GM19025 (cell line): Measurements from ENCODE around the gene LSR.

Experiments
- ATAC-seq: cut with Tn5 transposase; IDR thresholded peaks from one replicate; pipeline ENCODE4 v1.9.1; 2021; ENCODE audit warnings: mild to moderate bottlenecking, low read depth, moderate library complexity; ENCODE audit not compliant: unreplicated experiment

The LSR gene

DNA sequence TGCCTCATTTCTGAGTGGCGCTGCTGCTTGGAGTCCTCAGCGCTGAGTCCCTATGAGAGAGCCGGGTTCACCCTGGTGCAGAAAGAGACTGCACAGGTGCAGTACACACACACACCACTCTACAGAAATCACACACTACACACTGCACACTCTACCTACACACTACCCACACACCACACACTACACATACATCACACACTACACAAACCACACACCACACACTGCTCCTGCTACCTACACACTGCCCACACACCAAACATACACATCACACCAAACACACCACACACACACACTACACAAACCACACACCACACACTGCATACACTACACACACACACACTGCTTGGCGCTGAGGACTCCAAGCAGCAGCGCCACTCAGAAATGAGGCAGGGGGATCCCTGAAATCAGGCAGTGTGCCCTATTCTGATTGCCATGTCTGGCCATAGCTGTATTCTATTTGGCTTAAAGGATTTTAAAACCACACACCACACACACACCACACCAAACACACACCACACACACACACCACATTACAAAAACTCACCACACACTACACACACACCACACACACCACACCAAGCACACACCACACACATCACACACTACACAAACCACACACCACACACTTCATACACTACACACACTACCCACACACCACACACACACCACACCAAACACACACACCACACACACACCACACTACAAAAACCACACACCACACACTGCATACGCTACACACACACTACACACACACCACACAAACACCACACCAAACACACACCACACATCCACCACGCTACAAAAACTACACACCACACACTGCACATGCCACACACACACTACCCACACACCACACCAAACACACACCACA lies 48.1 kb downstream of the LSR start:
- no peak for ATAC-seq

DNA sequence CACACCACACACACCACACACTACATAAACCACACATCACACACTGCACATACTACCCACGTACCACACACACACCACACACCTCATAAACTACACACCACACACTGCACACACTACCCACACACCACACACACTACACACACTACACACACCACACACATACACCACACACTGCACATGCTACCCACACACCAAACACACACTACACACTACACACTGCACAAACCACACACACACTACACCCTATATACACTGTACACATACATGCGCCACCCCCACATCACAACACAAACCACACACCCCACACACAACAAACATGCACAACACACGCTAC lies 48.7 kb downstream of the LSR start:
- no peak for ATAC-seq

DNA sequence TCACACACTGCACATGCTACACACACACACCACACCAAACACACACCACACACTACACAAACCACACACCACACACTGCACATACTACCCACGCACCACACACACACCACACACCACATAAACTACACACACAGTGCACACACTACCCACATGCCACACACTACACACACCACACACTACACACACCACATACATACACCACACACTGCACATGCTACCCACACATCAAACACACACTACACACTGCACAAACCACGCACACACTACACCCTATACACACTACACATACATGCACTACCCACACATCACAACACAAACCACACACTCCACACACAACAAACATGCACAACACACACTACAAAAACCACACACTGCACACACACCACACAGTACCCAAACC lies 49.1 kb downstream of the LSR start:
- ATAC-seq, result no peak

DNA sequence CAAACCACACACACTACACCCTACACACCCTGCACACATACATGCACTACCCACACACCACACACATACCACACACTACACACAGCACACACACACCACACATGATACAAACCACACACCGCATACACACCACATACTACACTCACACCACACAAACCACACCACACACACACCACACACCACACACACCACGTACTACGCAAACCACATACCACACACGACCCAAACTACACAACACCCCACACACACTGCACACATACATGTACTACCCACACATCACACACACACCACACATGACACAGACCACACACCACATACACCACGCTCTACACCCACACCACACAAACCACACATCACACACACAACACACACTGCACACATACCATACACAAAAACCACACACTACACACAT lies 49.8 kb downstream of the LSR start:
- no peak for ATAC-seq

DNA sequence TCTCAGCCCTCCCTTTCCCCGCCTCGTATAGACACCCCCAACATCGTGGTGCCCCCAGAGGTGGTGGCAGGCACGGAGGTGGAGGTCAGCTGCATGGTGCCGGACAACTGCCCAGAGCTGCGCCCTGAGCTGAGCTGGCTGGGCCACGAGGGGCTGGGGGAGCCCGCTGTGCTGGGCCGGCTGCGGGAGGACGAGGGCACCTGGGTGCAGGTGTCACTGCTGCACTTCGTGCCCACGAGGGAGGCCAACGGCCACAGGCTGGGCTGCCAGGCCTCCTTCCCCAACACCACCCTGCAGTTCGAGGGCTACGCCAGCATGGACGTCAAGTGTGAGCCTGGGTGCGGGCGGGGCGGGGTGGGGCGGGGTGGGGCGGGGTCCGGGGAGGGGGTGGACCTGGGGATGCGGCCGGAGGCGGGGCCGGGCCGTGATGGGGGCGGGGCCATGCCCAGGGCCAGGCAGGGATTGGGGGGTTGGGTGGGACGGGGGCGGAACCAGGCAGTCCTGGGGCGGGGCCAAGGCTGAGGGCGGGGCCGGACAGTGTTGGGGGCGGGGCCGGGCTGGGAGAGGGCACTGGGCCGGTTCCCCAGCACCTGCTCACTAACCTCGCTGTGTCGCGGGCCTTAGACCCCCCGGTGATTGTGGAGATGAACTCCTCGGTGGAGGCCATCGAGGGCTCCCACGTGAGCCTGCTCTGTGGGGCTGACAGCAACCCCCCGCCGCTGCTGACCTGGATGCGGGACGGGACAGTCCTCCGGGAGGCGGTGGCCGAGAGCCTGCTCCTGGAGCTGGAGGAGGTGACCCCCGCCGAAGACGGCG lies 50.9 kb downstream of the LSR start:
- ATAC-seq, result no peak

DNA sequence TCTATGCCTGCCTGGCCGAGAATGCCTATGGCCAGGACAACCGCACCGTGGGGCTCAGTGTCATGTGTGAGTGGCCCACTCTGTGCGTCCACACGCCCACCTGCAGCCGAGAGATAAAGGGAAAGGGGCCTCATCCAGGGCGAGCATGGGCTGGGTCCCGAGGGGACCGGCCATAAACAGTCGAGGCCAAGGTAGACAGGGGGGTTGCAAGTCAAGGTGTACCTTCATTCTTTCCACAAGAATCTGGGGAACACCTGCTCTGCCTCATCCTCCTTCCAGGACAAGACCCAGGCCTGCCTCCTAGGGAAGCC lies 51.5 kb downstream of the LSR start:
- ATAC-seq, result no peak

DNA sequence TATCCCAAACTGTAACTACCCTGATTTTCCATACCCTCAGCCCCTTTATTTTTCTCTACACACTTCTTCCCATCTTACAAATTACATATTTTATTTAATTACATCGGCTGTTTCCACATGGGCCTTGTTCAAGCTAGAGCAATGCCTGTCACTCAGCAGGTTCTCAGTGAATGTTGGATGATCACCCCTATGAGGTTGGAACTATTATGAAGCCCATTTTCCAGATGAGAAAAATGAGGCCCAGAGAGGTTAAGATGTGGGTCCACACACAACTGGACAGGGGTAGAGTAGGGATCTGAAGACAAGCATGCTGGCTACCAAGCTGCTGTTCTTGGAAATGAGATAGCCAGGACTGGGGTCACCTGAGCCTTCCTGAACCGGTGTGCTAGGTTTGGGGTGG lies 53.2 kb downstream of the LSR start:
- ATAC-seq, result no peak

DNA sequence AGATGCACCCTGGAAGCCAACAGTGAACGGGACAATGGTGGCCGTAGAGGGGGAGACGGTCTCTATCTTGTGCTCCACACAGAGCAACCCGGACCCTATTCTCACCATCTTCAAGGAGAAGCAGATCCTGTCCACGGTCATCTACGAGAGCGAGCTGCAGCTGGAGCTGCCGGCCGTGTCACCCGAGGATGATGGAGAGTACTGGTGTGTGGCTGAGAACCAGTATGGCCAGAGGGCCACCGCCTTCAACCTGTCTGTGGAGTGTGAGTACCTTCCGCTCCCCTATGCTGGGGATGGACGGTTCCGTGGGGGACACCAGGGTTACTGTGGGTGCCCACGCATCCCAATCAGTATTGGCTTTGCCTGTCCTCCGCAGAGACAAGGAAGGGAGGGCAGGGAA lies 53.6 kb downstream of the LSR start:
- no peak for ATAC-seq

DNA sequence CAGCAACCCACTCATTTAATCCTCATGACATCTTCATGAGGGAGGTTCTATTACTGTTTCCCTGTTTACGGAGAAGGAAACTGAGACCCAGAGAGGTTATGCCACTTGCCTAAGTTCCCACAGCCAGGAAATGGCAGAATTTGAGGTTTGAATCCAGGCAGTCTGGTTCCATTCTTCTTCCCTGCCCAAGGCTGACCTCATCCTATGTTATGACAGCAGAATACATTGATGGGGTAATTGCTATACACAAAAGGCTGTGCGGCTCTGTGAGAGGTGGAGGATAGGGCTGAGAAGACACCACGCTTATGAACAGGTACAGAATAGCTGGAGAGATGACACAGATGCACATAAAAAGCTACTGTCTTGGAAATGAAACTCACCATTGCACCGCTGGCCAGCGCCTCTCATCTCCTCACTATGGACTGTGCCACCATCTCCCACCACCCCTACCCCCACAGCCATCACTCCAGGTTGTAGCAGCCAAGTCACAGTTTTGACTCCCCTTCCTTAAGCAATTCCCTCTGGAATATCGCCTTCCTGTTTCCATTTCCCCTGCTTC lies 54.6 kb downstream of the LSR start:
- no peak for ATAC-seq

DNA sequence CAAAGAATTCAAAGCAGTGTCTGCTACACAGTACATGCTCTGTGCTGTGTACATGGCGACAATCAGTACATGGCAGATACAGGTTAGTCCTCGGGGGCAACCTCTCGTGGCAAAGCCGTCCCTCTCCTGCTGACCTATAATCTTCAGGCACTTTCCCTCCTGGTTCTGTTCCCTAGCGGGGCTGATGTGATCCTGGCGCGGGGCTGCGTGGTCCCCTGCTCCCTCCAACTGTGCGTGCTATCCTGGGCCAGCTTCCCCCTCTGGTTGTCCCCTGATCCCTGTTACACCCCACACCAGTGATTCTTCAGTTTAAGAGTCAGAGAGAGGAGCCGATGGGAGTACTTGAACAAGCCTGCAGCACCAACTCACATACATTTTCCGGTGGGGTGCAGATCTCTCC lies 55.2 kb downstream of the LSR start:
- ATAC-seq, result no peak

DNA sequence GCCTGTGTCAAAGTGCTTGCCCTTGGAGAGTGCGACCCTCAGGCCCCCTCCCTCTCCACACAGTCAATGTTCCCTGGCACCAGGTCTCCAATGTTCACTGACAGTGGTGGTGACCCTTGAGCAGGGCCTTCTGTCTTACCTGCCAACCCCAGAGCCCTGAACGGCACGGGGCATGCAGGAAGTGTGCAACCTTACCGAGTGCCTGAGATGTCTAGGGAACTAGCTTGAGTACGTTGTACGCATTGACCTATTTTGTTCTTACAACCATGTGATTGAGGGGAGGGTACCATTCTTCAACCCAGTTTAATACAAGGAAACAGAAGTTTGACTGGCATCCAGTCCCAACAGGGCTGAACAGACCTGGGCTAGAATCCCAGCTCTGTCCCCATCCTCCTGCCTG lies 56.4 kb downstream of the LSR start:
- ATAC-seq, result no peak

DNA sequence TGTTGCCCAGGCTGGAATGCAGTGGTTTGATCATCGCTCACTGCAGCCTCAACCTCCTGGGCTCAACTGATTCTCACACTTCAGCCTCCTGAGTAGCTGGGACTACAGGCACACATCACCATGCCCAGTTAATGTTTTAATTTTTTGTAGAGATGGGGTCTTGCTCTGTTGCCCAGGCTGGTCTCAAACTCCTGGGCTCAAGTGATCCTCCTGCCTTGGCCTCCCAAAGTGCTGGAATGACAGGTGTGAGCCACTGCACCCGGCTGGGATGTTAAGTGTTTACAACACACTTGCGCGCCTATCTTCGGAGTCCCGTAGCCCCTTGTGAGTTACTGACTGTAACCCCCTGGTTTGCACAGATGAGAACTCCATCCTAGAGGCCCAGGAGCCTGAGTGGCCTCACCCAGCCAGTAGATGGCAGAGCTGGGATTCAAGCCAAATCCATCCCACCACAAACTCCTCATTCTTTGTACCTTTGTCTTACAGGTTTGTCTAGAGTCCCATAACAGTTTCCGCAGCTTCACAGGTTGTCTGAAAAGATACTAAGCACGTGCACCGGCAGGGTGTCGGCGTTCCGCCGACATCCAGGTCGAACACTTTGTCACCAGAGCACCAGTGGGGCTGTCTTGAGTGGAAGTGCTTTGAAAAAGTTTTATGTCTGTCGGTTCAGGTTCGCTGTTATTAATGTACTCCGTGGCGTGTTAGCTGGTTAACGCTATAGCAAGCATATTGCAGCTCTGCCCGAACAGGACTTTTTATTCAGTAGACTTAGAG lies 57.9 kb downstream of the LSR start:
- ATAC-seq, result no peak

DNA sequence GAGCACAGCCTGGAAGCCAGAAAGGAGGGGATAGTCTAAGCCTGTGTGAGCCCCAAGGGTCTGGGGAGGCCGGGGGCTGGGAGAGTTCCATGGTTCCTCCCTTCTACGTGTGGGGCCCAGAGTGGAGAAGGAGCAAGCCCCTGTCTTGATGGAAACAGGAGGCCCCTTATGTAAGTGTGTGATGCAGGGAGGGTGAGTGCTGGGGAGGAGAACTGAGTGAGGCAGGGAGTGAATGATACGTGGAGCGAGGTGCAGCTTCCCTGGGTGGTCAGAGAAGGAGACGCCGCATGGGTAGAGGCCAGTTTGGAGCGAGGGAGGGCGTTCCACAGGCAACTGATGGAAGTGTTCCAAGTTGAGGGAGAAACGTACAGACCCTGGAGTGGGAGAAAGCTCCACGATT lies 59.1 kb downstream of the LSR start:
- ATAC-seq, result no peak

DNA sequence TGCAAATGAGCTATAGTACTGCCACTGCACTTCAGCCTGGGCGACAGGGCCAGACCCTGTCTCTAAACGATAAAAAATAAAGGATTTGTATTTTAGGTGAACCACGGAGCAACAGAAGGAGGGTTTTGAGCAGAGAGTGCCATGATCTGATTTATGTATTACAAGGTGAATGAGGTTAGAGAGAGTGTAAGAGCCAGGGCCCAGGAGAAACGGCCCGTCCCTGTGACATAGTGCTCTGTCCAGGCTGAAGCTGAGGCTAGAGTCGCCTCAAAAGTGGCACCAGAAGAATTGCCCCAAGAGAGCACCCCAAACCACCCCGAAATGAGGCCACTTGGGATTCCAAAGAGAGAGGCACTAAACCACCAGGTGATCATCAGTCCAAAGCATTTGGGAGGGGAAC lies 60.1 kb downstream of the LSR start:
- ATAC-seq, result no peak

DNA sequence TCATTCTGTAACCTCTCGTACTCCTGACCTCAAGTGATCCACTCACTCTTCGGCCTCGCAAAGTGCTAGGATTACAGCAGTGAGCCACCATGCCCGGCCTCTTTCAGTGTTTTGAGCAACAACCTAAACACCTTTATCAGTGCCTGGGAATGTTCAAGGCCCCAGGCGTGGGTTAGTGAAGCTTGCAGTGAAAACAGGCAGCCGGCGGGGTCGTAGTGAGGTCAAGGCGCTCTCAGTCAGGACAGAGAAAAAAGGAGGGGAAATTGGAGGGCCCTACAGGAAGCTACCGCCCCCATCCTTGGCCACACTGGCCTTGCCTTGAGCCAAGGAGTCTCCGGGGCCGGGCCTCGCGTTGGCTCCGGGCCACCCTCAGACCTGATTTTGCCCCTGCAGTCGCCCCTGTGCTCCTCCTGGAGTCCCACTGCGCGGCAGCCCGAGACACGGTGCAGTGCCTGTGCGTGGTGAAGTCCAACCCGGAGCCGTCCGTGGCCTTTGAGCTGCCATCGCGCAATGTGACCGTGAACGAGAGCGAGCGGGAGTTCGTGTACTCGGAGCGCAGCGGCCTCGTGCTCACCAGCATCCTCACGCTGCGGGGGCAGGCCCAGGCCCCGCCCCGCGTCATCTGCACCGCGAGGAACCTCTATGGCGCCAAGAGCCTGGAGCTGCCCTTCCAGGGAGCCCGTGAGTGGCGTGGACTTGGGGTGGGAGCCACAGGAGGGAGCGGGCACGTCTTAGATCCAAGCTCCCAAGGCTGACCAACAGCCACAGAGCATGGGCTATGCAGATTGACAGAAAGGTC lies 60.9 kb downstream of the LSR start:
- no peak for ATAC-seq

DNA sequence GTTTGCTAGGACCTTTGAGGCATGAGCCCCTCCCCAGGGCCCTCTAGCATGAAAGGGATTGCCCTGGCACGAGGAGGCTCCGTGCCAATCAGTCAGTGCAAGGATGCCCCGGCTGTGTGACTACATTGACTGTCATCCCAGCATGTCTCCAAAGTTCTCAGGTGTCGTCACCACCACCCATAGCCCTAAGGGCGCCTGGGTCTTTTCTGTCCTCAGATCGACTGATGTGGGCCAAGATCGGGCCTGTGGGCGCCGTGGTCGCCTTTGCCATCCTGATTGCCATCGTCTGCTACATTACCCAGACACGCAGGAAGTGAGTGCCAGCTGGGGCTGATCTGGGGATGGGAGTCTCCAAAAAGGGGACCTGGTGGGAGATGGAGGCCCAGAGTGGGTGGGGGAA lies 61.5 kb downstream of the LSR start:
- ATAC-seq, result no peak

DNA sequence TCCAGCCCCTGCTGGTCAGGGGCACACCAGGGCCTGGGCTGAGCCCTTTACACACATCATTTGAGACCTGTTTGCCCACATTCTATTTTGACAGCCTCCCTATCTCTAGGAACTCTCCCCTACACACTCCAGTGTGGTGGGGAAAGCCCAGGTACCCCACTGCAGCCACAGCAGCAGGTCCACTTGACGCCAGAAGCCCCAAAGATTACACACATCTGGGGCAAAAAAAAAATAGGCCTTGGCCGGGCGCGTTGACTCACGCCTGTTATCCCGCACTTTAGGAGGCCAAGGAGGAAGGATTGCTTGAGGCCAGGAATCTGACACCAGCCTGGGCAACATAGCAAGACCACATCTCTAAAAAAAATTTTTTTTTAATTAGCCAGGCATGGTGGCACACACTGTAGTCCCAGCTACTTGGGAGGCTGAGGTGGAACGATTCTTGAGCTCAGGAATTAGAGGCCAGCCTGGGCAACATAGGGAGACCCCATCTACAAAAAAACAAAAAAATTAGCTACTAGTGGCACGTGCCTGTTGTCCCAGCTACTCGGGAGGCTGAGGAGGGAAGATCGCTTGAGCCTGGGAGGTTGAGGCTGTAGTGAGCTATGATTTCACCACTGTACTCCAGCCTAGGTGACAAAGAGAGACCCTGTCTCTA lies 62.1 kb downstream of the LSR start:
- no peak for ATAC-seq

DNA sequence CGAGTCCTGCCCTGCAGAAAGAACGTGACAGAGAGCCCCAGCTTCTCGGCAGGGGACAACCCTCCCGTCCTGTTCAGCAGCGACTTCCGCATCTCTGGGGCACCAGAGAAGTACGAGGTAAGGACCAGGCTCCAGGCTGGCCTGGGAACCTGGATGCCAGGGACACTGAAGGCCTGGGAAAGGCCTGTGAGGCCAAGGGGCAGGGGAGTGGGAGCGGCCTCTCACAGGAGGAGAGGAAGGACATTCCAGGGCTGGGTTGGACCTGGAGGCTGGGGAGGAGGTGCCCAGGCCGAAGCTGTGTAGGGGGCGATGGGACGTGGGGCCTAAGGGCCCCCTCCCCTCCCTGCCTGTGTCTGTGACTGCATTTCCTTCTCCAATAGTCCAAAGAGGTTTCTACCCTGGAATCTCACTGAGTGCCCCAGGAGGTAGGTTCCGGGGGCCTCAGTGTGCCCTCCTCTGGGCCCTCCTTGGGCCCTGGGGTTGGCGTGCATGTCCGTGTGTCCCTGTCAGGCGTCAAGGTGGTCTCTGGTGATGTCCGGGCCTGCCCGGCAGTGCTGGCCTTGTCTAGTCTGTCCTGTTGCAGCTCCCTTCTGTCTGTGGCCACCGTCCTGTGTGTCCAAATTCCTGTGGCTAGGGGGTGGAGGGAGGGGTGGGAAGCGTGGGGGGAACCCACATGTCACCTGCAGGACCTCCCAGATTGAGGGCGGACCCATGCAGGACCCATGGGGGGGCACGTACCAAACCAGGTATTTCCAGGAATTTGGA lies 63.3 kb downstream of the LSR start:
- no peak for ATAC-seq

DNA sequence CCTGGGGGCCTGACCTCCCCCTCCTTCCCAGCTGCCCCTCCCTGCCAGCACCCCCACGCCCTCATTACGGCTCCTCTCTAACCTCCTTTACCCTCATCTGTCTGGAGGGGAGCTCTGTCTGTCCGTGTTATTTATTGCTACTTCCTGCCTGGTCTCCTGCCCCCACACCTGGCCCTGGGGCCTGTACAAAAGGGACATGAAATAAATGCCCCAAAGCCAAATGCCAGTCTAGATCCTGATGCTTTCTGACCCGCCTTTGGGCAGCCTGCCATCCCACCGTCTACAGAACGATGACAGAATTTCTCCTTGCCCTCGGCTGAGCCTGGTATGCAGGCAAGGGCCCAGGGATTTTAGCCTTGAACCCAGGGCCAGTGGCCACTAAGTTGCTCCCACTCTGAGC lies 64.8 kb downstream of the LSR start:
- ATAC-seq, result no peak
